H1 (cell line): ENCODE measurements around the gene MRPL16. TPM values are rescaled to one million over a fixed set of nuclear protein-coding genes. Genes with fewer than 3 reads are reported as not detected.

Experiments used
- EZH2 ChIP-seq: fragments of 200-600 bp; sonication (generic); IDR thresholded peaks from 2 replicates; pipeline ENCODE4 v1.7.1; 2012; ENCODE audit warnings: low read depth, mild to moderate bottlenecking, moderate library complexity, low read length, inconsistent platforms; ENCODE audit not compliant: severe bottlenecking
- GABPA ChIP-seq: IDR thresholded peaks from 2 replicates; pipeline ENCODE4 v1.6.1; 2011; ENCODE audit warnings: mild to moderate bottlenecking, low read length, moderate library complexity, borderline replicate concordance; ENCODE audit not compliant: insufficient read depth
- HDAC6 ChIP-seq: IDR thresholded peaks from one replicate; pipeline ENCODE4 v1.7.1; 2012; ENCODE audit warnings: low read depth, mild to moderate bottlenecking, inconsistent platforms, low read length, moderate library complexity
- PHF8 ChIP-seq: fragments of 200-600 bp; sonication (generic); conservative IDR thresholded peaks from 2 replicates; pipeline ENCODE4 v1.7.1; 2012; ENCODE audit warnings: low read depth, mild to moderate bottlenecking, inconsistent platforms, low read length, moderate library complexity
- RBBP5 ChIP-seq: IDR thresholded peaks from 2 replicates; pipeline ENCODE4 v1.7.1; 2012; ENCODE audit warnings: low read depth, mild to moderate bottlenecking, inconsistent platforms, low read length, moderate library complexity, borderline replicate concordance
- RFX5 ChIP-seq: IDR thresholded peaks from 2 replicates; pipeline ENCODE4 v1.6.1; 2011; ENCODE audit warnings: low read depth, low read length, improper control_type of control experiment, borderline replicate concordance
- RNF2 ChIP-seq: fragments of 200-900, 300-1000 bp; sonication (generic); IDR thresholded peaks from 2 replicates; pipeline ENCODE4 v1.7.1; 2016; ENCODE audit warnings: borderline replicate concordance, low read depth, mild to moderate bottlenecking, antibody characterized with exemption, low read length; ENCODE audit not compliant: poor library complexity, severe bottlenecking; ENCODE audit errors: missing control alignments
- SIN3A ChIP-seq, 2 experiments: IDR thresholded peaks in 1 of 2; conservative IDR thresholded peaks in 1 of 2; 2 replicates each; pipeline ENCODE4 v1.6.1; 2011 to 2012; ENCODE audit warnings: low read length in 2 of 2, improper control_type of control experiment in 1 of 2, low read depth in 1 of 2, mild to moderate bottlenecking in 1 of 2
- SRF ChIP-seq: IDR thresholded peaks from 2 replicates; pipeline ENCODE4 v1.6.1; 2011; ENCODE audit warnings: mild to moderate bottlenecking, low read depth, low read length, moderate library complexity
- polyA plus RNA-seq, 7 experiments: library from polyadenylated mRNA; depleted of rRNA in 3 of 7; stranded (reverse) in 5 of 7; unstranded in 2 of 7; fragments of >200 nt in 5 of 7; fragments of 200-250 nt in 2 of 7; gene quantifications; 1 replicate in 5 of 7; 2 replicates in 1 of 7; 4 replicates in 1 of 7; pipeline versions ENCODE4 v1.2.1 to v1.2.3, GENCODE V29; 2011 to 2013; ENCODE audit warnings: missing spikeins in 2 of 7, mixed read lengths in 2 of 7
- total RNA-seq: library from RNA; stranded (reverse); fragmentation: NEBNext Ultra II Directional; extraction: Animal tissue kit (Norgen Biotek cat#: 25700); gene quantifications from 2 replicates; pipeline ENCODE4 v1.2.1, GENCODE V29; 2021
- TF ChIP-seq, protein P1 (sequence below): fragments of 300-600 bp; sonication (generic); IDR thresholded peaks from 2 replicates; pipeline ENCODE4 v1.7.1; 2012; ENCODE audit warnings: low read length, moderate library complexity, mild to moderate bottlenecking, inconsistent platforms; ENCODE audit not compliant: insufficient replicate concordance

The MRPL16 gene
- total and polyA plus RNA-seq, 2 of the 8 experiments (the other 6 are each of a cell fraction or from before 2014, with no cell fraction given) = 69.2 to 79.8 TPM

DNA sequence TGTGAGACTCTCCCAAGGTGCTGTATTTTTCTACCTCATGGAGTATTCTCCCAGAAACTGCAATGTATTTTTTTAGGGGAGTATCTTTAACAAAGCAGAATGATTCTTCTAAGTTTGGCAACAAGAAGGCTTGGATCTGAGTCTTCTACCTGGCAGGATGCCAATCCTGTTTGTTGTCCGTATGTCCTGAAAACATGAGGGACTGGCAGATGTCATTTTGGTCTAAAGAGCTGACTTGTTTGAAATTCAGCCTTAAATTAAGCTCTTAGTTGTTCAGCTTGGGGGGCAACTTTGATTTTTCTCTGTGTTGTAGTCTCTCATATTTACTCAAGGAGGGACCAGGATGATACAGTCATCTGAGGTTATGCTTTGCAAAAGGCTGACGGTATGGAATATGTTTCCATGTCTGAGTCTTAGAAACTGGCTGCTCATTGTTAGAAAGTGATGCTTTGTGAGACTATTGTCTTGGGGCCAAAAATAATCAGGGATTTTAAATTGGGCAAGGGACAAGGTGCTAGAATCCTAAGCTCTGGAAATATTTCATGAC is 9.3 kb downstream of the MRPL16 start (continued):
- TF ChIP-seq, protein P1, sequence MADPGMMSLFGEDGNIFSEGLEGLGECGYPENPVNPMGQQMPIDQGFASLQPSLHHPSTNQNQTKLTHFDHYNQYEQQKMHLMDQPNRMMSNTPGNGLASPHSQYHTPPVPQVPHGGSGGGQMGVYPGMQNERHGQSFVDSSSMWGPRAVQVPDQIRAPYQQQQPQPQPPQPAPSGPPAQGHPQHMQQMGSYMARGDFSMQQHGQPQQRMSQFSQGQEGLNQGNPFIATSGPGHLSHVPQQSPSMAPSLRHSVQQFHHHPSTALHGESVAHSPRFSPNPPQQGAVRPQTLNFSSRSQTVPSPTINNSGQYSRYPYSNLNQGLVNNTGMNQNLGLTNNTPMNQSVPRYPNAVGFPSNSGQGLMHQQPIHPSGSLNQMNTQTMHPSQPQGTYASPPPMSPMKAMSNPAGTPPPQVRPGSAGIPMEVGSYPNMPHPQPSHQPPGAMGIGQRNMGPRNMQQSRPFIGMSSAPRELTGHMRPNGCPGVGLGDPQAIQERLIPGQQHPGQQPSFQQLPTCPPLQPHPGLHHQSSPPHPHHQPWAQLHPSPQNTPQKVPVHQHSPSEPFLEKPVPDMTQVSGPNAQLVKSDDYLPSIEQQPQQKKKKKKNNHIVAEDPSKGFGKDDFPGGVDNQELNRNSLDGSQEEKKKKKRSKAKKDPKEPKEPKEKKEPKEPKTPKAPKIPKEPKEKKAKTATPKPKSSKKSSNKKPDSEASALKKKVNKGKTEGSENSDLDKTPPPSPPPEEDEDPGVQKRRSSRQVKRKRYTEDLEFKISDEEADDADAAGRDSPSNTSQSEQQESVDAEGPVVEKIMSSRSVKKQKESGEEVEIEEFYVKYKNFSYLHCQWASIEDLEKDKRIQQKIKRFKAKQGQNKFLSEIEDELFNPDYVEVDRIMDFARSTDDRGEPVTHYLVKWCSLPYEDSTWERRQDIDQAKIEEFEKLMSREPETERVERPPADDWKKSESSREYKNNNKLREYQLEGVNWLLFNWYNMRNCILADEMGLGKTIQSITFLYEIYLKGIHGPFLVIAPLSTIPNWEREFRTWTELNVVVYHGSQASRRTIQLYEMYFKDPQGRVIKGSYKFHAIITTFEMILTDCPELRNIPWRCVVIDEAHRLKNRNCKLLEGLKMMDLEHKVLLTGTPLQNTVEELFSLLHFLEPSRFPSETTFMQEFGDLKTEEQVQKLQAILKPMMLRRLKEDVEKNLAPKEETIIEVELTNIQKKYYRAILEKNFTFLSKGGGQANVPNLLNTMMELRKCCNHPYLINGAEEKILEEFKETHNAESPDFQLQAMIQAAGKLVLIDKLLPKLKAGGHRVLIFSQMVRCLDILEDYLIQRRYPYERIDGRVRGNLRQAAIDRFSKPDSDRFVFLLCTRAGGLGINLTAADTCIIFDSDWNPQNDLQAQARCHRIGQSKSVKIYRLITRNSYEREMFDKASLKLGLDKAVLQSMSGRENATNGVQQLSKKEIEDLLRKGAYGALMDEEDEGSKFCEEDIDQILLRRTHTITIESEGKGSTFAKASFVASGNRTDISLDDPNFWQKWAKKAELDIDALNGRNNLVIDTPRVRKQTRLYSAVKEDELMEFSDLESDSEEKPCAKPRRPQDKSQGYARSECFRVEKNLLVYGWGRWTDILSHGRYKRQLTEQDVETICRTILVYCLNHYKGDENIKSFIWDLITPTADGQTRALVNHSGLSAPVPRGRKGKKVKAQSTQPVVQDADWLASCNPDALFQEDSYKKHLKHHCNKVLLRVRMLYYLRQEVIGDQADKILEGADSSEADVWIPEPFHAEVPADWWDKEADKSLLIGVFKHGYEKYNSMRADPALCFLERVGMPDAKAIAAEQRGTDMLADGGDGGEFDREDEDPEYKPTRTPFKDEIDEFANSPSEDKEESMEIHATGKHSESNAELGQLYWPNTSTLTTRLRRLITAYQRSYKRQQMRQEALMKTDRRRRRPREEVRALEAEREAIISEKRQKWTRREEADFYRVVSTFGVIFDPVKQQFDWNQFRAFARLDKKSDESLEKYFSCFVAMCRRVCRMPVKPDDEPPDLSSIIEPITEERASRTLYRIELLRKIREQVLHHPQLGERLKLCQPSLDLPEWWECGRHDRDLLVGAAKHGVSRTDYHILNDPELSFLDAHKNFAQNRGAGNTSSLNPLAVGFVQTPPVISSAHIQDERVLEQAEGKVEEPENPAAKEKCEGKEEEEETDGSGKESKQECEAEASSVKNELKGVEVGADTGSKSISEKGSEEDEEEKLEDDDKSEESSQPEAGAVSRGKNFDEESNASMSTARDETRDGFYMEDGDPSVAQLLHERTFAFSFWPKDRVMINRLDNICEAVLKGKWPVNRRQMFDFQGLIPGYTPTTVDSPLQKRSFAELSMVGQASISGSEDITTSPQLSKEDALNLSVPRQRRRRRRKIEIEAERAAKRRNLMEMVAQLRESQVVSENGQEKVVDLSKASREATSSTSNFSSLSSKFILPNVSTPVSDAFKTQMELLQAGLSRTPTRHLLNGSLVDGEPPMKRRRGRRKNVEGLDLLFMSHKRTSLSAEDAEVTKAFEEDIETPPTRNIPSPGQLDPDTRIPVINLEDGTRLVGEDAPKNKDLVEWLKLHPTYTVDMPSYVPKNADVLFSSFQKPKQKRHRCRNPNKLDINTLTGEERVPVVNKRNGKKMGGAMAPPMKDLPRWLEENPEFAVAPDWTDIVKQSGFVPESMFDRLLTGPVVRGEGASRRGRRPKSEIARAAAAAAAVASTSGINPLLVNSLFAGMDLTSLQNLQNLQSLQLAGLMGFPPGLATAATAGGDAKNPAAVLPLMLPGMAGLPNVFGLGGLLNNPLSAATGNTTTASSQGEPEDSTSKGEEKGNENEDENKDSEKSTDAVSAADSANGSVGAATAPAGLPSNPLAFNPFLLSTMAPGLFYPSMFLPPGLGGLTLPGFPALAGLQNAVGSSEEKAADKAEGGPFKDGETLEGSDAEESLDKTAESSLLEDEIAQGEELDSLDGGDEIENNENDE = no peak
- TF ChIP-seq HDAC6 = no peak
- no peak for TF ChIP-seq RFX5
- TF ChIP-seq RBBP5 = no peak
- no peak for TF ChIP-seq SRF
- TF ChIP-seq PHF8 = no peak
- TF ChIP-seq EZH2 = no peak
- TF ChIP-seq RNF2 = no peak
- no peak for TF ChIP-seq SIN3A (conservative IDR thresholded peaks at IDR 0.05 in 1 of 2, IDR thresholded peaks at IDR 0.05 in 1 of 2; ENCODE audit: low read depth in 1 of 2, low read length in 2 of 2)
- no peak for TF ChIP-seq GABPA
